WTC11 (cell line): ENCODE measurements around the gene CTH. TPM values are rescaled to one million over a fixed set of nuclear protein-coding genes. Genes with fewer than 3 reads are reported as not detected.
"Not testable (repeated sequence)": the region's sequence is repeated elsewhere in the genome, so short reads cannot be mapped to it uniquely, and the experiment has no call there.

ENCODE experiments used
- ATAC-seq: fragments of 200-7000 bp; cut with Tn5 transposase; 2 replicates; pipeline ENCODE4 v1.10.0; 2021; ENCODE audit warnings: mild to moderate bottlenecking, moderate library complexity
- CTCF ChIA-PET: fragments of 300-600 bp; sonication (Branson Sonifier 250); formaldehyde crosslinking; loops from one replicate; lab custom pipeline; 2021; ENCODE audit warnings: antibody characterized with exemption; lab: Charles Lee
- POLR2A ChIA-PET: fragments of 350-600 bp; sonication (Branson Sonifier 250); formaldehyde crosslinking; loops from one replicate; lab custom pipeline; 2021; ENCODE audit warnings: antibody characterized with exemption; lab: Charles Lee
- DNase-seq: peaks from one replicate; pipeline ENCODE4 v3.0.0; 2021; ENCODE audit warnings: low spot score
- H3K27ac Mint-ChIP-seq: 2 replicates; pipeline ENCODE4 v1.8.0; 2021; ENCODE audit warnings: mixed read lengths
- H3K27me3 Mint-ChIP-seq: 2 replicates; pipeline ENCODE4 v1.8.0; 2021; ENCODE audit warnings: low read depth, mild to moderate bottlenecking, moderate library complexity, mixed read lengths
- H3K36me3 Mint-ChIP-seq: 2 replicates; pipeline ENCODE4 v1.8.0; 2021; ENCODE audit warnings: mixed read lengths
- H3K4me1 Mint-ChIP-seq: 2 replicates; pipeline ENCODE4 v1.8.0; 2022; ENCODE audit warnings: mixed read lengths
- H3K4me3 Mint-ChIP-seq: 2 replicates; pipeline ENCODE4 v1.8.0; 2021; ENCODE audit warnings: mild to moderate bottlenecking, moderate library complexity, mixed read lengths
- H3K9me3 Mint-ChIP-seq: 2 replicates; pipeline ENCODE4 v1.8.0; 2021; ENCODE audit warnings: mixed read lengths
- ATF1 ChIP-seq: sonication (generic); formaldehyde crosslinking; IDR thresholded peaks from 2 replicates; pipeline ENCODE4 v1.8.1; 2023; ENCODE audit warnings: mild to moderate bottlenecking, moderate library complexity, missing genetic modification reagents
- FOXJ3 ChIP-seq: sonication (generic); formaldehyde crosslinking; IDR thresholded peaks from 2 replicates; pipeline ENCODE4 v1.9.0; 2021; ENCODE audit warnings: missing genetic modification reagents, mild to moderate bottlenecking, borderline replicate concordance
- HMGA2 ChIP-seq: fragments of 250-450 bp; sonication (Bioruptor Pico); IDR thresholded peaks from 2 replicates; pipeline ENCODE4 v1.4.0; 2021; ENCODE audit warnings: mild to moderate bottlenecking, moderate library complexity
- IRF2 ChIP-seq: sonication (generic); formaldehyde crosslinking; IDR thresholded peaks from 2 replicates; pipeline ENCODE4 v1.8.0; 2022; ENCODE audit warnings: low read depth, missing genetic modification reagents, borderline replicate concordance
- JAZF1 ChIP-seq: fragments of 250-450 bp; sonication (Bioruptor Pico); IDR thresholded peaks from 2 replicates; pipeline ENCODE4 v1.9.0; 2021; ENCODE audit warnings: moderate library complexity, mild to moderate bottlenecking, inconsistent platforms
- JUN ChIP-seq: sonication (generic); formaldehyde crosslinking; IDR thresholded peaks from 2 replicates; pipeline ENCODE4 v1.8.0; 2023; ENCODE audit warnings: mild to moderate bottlenecking, missing genetic modification reagents
- MYBL2 ChIP-seq: sonication (generic); formaldehyde crosslinking; IDR thresholded peaks from 2 replicates; pipeline ENCODE4 v1.8.1; 2023; ENCODE audit warnings: mild to moderate bottlenecking, moderate library complexity, missing genetic modification reagents
- NR1H2 ChIP-seq: sonication (generic); formaldehyde crosslinking; IDR thresholded peaks from 2 replicates; pipeline ENCODE4 v1.9.0; 2021; ENCODE audit warnings: mild to moderate bottlenecking, moderate library complexity, missing genetic modification reagents
- NR2C2 ChIP-seq: sonication (generic); formaldehyde crosslinking; IDR thresholded peaks from 2 replicates; pipeline ENCODE4 v1.8.0; 2022; ENCODE audit warnings: mild to moderate bottlenecking, missing genetic modification reagents
- SOX15 ChIP-seq: fragments of 250-450 bp; sonication (Bioruptor Pico); IDR thresholded peaks from 2 replicates; pipeline ENCODE4 v1.9.0; 2021; ENCODE audit warnings: mild to moderate bottlenecking
- TEAD1 ChIP-seq: sonication (generic); formaldehyde crosslinking; IDR thresholded peaks from 2 replicates; pipeline ENCODE4 v1.8.0; 2022; ENCODE audit warnings: mild to moderate bottlenecking, missing genetic modification reagents
- ZNF121 ChIP-seq: sonication (generic); formaldehyde crosslinking; IDR thresholded peaks from 2 replicates; pipeline ENCODE4 v1.8.0; 2023; ENCODE audit warnings: missing genetic modification reagents
- ZNF423 ChIP-seq: fragments of 250-450 bp; sonication (Bioruptor Pico); IDR thresholded peaks from 2 replicates; pipeline ENCODE4 v2.1.2; 2022; ENCODE audit warnings: mild to moderate bottlenecking, moderate library complexity
- total RNA-seq: library from RNA; stranded (reverse); gene quantifications from 3 replicates; pipeline ENCODE4 v1.2.3, GENCODE V29; 2021
- TF ChIP-seq, protein P1 (sequence below): sonication (generic); formaldehyde crosslinking; IDR thresholded peaks from 2 replicates; pipeline ENCODE4 v1.8.1; 2023; ENCODE audit warnings: mild to moderate bottlenecking, moderate library complexity, missing genetic modification reagents
- TF ChIP-seq, protein P2 (sequence below): sonication (generic); formaldehyde crosslinking; IDR thresholded peaks from 2 replicates; pipeline ENCODE4 v1.8.0; 2022; ENCODE audit warnings: mild to moderate bottlenecking, missing genetic modification reagents
- TF ChIP-seq, protein P3 (sequence below): fragments of 250-450 bp; sonication (Bioruptor Pico); IDR thresholded peaks from 2 replicates; pipeline ENCODE4 v1.9.0; 2021; ENCODE audit warnings: mild to moderate bottlenecking
- TF ChIP-seq, protein P4 (sequence below): fragments of 250-450 bp; sonication (Bioruptor Pico); IDR thresholded peaks from 2 replicates; pipeline ENCODE4 v1.9.0; 2021; ENCODE audit warnings: mild to moderate bottlenecking
- TF ChIP-seq, protein P5 (sequence below): fragments of 250-450 bp; sonication (Bioruptor Pico); IDR thresholded peaks from 2 replicates; pipeline ENCODE4 v1.9.0; 2021; ENCODE audit warnings: mild to moderate bottlenecking, borderline replicate concordance
- TF ChIP-seq, protein P6 (sequence below): sonication (generic); formaldehyde crosslinking; IDR thresholded peaks from 2 replicates; pipeline ENCODE4 v1.8.0; 2022; ENCODE audit warnings: mild to moderate bottlenecking, missing genetic modification reagents
- TF ChIP-seq, protein P7 (sequence below): sonication (generic); formaldehyde crosslinking; IDR thresholded peaks from 2 replicates; pipeline ENCODE4 v1.8.1; 2023; ENCODE audit warnings: mild to moderate bottlenecking, missing genetic modification reagents, moderate library complexity

CTH gene
- total RNA-seq, 1 experiment from 2014 or later = 27.8 TPM

DNA sequence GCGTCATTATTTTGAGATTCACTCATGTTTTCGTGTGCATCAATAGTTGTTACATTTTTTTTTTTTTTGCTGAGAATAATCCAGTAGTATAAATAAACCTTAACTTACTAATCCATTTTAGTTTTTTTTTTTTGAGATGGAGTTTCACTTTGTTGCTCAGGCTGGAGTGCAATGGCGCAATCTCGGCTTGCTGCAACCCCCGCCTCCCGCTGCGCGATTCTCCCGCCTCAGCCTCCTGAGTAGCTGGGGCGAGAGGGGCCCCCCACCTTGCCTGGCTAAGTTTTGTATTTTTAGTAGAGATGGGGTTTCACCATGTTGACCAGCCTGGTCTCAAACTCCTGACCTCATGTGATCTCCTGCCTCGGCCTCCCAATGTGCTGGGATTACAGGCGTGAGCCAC lies 66.0 kb downstream of the CTH start:
- TF ChIP-seq, protein P1, sequence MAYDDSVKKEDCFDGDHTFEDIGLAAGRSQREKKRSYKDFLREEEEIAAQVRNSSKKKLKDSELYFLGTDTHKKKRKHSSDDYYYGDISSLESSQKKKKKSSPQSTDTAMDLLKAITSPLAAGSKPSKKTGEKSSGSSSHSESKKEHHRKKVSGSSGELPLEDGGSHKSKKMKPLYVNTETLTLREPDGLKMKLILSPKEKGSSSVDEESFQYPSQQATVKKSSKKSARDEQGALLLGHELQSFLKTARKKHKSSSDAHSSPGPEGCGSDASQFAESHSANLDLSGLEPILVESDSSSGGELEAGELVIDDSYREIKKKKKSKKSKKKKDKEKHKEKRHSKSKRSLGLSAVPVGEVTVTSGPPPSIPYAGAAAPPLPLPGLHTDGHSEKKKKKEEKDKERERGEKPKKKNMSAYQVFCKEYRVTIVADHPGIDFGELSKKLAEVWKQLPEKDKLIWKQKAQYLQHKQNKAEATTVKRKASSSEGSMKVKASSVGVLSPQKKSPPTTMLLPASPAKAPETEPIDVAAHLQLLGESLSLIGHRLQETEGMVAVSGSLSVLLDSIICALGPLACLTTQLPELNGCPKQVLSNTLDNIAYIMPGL (CRISPR knock-in tag) = no peak
- no peak for TF ChIP-seq SOX15 (CRISPR knock-in tag)
- TF ChIP-seq JUN (CRISPR knock-in tag) = no peak
- no peak for TF ChIP-seq ZNF121 (CRISPR knock-in tag)
- TF ChIP-seq, protein P2, sequence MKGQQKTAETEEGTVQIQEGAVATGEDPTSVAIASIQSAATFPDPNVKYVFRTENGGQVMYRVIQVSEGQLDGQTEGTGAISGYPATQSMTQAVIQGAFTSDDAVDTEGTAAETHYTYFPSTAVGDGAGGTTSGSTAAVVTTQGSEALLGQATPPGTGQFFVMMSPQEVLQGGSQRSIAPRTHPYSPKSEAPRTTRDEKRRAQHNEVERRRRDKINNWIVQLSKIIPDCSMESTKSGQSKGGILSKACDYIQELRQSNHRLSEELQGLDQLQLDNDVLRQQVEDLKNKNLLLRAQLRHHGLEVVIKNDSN = no peak
- TF ChIP-seq ATF1 (CRISPR knock-in tag) = no peak
- TF ChIP-seq, protein P3, sequence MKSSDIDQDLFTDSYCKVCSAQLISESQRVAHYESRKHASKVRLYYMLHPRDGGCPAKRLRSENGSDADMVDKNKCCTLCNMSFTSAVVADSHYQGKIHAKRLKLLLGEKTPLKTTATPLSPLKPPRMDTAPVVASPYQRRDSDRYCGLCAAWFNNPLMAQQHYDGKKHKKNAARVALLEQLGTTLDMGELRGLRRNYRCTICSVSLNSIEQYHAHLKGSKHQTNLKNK = no peak
- TF ChIP-seq FOXJ3 (CRISPR knock-in tag) = no peak
- no peak for TF ChIP-seq NR1H2 (CRISPR knock-in tag)
- no peak for TF ChIP-seq JAZF1 (CRISPR knock-in tag)
- TF ChIP-seq, protein P4, sequence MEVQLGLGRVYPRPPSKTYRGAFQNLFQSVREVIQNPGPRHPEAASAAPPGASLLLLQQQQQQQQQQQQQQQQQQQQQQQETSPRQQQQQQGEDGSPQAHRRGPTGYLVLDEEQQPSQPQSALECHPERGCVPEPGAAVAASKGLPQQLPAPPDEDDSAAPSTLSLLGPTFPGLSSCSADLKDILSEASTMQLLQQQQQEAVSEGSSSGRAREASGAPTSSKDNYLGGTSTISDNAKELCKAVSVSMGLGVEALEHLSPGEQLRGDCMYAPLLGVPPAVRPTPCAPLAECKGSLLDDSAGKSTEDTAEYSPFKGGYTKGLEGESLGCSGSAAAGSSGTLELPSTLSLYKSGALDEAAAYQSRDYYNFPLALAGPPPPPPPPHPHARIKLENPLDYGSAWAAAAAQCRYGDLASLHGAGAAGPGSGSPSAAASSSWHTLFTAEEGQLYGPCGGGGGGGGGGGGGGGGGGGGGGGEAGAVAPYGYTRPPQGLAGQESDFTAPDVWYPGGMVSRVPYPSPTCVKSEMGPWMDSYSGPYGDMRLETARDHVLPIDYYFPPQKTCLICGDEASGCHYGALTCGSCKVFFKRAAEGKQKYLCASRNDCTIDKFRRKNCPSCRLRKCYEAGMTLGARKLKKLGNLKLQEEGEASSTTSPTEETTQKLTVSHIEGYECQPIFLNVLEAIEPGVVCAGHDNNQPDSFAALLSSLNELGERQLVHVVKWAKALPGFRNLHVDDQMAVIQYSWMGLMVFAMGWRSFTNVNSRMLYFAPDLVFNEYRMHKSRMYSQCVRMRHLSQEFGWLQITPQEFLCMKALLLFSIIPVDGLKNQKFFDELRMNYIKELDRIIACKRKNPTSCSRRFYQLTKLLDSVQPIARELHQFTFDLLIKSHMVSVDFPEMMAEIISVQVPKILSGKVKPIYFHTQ (CRISPR knock-in tag) = no peak
- TF ChIP-seq, protein P5, sequence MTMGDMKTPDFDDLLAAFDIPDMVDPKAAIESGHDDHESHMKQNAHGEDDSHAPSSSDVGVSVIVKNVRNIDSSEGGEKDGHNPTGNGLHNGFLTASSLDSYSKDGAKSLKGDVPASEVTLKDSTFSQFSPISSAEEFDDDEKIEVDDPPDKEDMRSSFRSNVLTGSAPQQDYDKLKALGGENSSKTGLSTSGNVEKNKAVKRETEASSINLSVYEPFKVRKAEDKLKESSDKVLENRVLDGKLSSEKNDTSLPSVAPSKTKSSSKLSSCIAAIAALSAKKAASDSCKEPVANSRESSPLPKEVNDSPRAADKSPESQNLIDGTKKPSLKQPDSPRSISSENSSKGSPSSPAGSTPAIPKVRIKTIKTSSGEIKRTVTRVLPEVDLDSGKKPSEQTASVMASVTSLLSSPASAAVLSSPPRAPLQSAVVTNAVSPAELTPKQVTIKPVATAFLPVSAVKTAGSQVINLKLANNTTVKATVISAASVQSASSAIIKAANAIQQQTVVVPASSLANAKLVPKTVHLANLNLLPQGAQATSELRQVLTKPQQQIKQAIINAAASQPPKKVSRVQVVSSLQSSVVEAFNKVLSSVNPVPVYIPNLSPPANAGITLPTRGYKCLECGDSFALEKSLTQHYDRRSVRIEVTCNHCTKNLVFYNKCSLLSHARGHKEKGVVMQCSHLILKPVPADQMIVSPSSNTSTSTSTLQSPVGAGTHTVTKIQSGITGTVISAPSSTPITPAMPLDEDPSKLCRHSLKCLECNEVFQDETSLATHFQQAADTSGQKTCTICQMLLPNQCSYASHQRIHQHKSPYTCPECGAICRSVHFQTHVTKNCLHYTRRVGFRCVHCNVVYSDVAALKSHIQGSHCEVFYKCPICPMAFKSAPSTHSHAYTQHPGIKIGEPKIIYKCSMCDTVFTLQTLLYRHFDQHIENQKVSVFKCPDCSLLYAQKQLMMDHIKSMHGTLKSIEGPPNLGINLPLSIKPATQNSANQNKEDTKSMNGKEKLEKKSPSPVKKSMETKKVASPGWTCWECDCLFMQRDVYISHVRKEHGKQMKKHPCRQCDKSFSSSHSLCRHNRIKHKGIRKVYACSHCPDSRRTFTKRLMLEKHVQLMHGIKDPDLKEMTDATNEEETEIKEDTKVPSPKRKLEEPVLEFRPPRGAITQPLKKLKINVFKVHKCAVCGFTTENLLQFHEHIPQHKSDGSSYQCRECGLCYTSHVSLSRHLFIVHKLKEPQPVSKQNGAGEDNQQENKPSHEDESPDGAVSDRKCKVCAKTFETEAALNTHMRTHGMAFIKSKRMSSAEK = no peak
- no peak for TF ChIP-seq TEAD1 (CRISPR knock-in tag)
- TF ChIP-seq IRF2 (CRISPR knock-in tag) = no peak
- no peak for TF ChIP-seq ZNF423 (CRISPR knock-in tag)
- no peak for TF ChIP-seq HMGA2 (CRISPR knock-in tag)
- TF ChIP-seq, protein P6, sequence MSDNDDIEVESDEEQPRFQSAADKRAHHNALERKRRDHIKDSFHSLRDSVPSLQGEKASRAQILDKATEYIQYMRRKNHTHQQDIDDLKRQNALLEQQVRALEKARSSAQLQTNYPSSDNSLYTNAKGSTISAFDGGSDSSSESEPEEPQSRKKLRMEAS (CRISPR knock-in tag) = no peak
- no peak for TF ChIP-seq NR2C2 (CRISPR knock-in tag)
- TF ChIP-seq, protein P7, sequence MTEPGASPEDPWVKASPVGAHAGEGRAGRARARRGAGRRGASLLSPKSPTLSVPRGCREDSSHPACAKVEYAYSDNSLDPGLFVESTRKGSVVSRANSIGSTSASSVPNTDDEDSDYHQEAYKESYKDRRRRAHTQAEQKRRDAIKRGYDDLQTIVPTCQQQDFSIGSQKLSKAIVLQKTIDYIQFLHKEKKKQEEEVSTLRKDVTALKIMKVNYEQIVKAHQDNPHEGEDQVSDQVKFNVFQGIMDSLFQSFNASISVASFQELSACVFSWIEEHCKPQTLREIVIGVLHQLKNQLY (CRISPR knock-in tag) = no peak
- TF ChIP-seq MYBL2 (CRISPR knock-in tag) = no peak
- Mint-ChIP-seq H3K4me1 (no peaks in the 10 kb centered on the region), H3K27me3 (no peaks in the 10 kb centered on the region), H3K27ac (no peak overlapping the region), H3K4me3 (no peak overlapping the region), H3K36me3 (no peaks in the 10 kb centered on the region), H3K9me3 (peaks cover 3% of the 10 kb centered on the region; the same call in 1 of the 2 replicates)
- no peak for DNase-seq
- ChIA-PET POLR2A (no interaction called here), CTCF (no interaction called here)
- ATAC-seq = no peak

DNA sequence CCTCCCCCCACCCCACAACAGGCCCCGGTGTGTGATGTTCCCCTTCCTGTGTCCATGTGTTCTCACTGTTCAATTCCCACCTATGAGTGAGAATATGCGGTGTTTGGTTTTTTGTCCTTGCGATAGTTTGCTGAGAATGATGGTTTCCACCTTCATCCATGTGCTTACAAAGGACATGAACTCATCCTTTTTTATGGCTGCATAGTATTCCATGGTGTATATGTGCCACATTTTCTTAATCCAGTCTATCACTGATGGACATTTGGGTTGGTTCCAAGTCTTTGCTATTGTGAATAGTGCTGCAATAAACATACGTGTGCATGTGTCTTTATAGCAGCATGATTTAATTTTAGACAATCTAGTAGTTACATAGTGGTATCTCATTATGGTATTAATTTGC lies 66.8 kb downstream of the CTH start:
- H3K27me3 Mint-ChIP-seq, DNase-seq, POLR2A ChIA-PET, CTCF ChIA-PET, H3K27ac Mint-ChIP-seq, H3K4me3 Mint-ChIP-seq, H3K4me1 Mint-ChIP-seq, ATAC-seq, H3K9me3 Mint-ChIP-seq, H3K36me3 Mint-ChIP-seq: not testable (repeated sequence)
